ENCODE data around the gene RNF113B. TPM values are rescaled to one million over a fixed set of nuclear protein-coding genes. Genes with fewer than 3 reads are reported as not detected.

RNF113B gene
- polyA plus RNA-seq, 4 donors, result not detected

DNA sequence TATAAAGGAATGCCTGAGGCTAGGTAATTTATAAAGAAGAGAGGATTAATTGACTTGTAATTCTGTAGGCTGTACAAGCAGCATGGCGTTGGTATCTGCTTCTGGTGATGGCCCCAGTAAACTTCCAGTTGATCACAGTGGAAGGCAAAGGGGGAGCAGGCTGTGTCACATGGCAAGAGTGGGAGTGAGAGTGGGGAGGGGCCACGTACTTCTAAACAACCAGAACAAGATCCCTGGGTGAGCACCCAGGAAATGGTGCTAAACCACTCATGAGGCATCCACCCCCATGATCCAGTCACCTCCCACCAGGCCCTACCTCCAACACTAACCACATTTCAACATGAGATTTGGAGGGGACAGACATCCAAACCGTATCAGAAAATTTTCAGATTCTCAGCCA is 3.0 kb upstream of the RNF113B start:
- no peak for DNase-seq (ENCODE audit: low read depth in 4 of 4, low spot score in 3 of 4)

GRCh38 chr13:98175823-98176222 is 1.2 kb downstream of the RNF113B start:
- no peak for DNase-seq (ENCODE audit: low read depth in 4 of 4, low spot score in 3 of 4)

- no peak for DNase-seq (ENCODE audit: low read depth in 4 of 4, low spot score in 3 of 4)
Observed at GRCh38 chr13:98175043-98175442, 2.0 kb downstream of the RNF113B start.

- DNase-seq (ENCODE audit: low read depth in 4 of 4, low spot score in 3 of 4), result no peak
Observed at GRCh38 chr13:98174307-98174706, 2.8 kb downstream of the RNF113B start.

GRCh38 chr13:98173431-98174152 is 3.5 kb downstream of the RNF113B start:
- no peak for DNase-seq (ENCODE audit: low read depth in 4 of 4, low spot score in 3 of 4)

GRCh38 chr13:98172590-98173422 is 4.3 kb downstream of the RNF113B start:
- no peak for DNase-seq (ENCODE audit: low read depth in 4 of 4, low spot score in 3 of 4)

GRCh38 chr13:98171900-98172589 is 5.0 kb downstream of the RNF113B start:
- no peak for DNase-seq (ENCODE audit: low read depth in 4 of 4, low spot score in 3 of 4)

GRCh38 chr13:98169331-98169730 is 7.7 kb downstream of the RNF113B start:
- no peak for DNase-seq (ENCODE audit: low read depth in 4 of 4, low spot score in 3 of 4)

- no peak for DNase-seq (ENCODE audit: low read depth in 4 of 4, low spot score in 3 of 4)
Observed at GRCh38 chr13:98162935-98163334, 14.1 kb downstream of the RNF113B start.

DNA sequence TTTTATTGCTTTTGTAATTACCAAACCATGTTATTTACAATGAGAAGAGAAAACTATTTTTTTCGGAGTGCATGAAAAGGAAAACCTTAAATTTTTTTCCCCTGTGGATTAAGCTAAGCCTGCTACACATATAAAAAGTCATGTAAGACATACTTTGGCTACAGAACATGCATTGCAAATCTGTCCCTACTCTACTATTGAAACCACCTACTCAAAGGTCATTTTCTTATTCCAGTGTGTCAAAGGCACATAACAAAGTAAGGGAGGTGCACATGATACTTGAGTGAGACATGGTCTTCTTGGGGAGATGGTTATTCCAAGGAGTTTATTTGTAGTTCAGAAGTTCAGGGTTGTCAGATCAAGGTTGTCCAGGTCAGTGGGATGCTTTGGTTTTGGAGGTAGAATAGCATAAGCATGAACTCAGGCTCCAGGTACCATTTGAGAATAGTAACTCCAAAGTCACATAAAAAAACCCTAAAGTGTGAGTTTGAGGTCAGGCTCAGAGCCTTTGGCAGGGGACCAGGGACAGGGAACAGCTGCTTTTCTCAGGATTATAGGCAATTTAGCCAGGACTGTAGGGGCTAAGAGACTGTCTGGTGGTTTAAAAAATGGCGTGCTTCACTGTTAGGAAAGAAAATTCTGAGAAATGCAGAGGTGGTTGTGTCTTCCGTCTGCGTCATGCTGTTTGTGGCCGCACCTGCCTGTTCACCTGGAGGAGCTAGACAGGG is 18.7 kb downstream of the RNF113B start:
- no peak for DNase-seq (ENCODE audit: low read depth in 4 of 4, low spot score in 3 of 4)

DNA sequence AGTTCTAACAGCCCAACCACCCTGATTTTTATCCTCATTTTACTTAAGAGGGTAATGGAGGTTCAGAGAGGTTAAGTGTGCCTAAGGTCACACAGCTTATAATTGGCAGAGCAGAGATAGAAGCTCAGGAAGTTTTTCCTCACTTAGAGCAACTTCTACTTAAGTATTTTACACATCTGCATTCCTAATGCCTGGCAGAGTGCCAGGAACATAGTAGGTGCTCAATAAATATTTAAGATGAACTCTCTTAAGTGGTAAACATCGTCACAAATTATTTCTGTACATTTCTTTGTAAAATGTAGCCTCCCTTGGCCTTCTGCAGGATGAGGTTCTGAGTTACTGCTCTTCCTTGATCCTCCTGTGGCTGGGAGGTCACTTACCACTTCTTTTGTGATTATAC is 19.5 kb downstream of the RNF113B start:
- DNase-seq (ENCODE audit: low read depth in 4 of 4, low spot score in 3 of 4), result no peak

- no peak for DNase-seq (ENCODE audit: low read depth in 4 of 4, low spot score in 3 of 4)
Observed at GRCh38 chr13:98157188-98157587, 19.9 kb downstream of the RNF113B start.

DNA sequence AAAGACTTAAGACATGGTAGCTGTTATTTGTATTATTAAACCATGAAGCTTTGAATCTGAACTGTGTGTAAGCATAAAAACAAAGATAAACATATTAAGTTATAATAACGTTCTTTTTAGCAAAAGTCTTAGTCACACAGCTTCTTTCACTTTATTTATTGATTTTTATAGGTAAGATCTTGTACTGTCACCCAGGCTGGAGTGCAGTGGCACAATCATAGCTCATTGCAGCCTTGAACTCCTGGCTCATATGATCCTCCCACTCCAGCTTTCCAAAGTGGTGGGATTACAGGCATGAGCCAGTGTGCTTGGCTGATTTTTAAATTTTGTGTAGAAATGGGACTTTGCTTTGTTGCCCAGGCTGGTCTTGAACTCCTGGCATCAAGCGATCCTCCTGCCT is 20.8 kb downstream of the RNF113B start:
- no peak for DNase-seq (ENCODE audit: low read depth in 4 of 4, low spot score in 3 of 4)

- no peak for DNase-seq (ENCODE audit: low read depth in 4 of 4, low spot score in 3 of 4)
Observed at GRCh38 chr13:98155475-98156109, 21.5 kb downstream of the RNF113B start.

DNA sequence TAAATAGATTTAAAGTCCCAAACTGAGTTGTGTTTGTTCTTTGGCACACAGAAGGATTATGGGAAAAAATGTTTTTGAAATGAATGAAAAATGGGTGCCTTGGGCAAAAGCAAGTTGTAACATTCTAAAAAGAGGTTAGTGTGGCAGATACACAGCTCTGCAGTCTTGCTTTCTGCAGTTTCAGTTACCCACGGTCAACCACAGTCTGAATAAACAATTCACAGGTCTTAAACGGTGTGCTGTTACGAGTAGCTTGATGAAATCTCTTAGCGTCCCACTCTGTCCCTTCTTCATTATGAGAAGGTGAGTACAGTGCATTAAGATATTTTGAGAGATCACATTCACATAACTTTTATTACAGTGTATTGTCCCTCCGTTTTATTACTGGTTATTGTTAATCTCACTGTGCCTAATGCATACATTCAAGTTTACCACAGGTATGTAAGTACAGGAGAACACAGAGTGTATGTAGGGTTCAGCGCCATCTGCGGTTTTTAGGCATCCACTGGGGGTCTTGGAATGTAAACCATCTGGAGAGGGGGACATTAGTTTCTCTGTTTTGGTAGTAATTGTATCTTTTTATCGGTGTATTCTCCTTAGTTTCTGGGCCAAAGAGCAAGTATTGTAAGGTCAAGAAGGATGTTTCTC is 26.1 kb downstream of the RNF113B start:
- DNase-seq (ENCODE audit: low read depth in 4 of 4, low spot score in 3 of 4), result no peak

- DNase-seq (ENCODE audit: low read depth in 4 of 4, low spot score in 3 of 4), result no peak
Observed at GRCh38 chr13:98147521-98147920, 29.5 kb downstream of the RNF113B start.

- DNase-seq (ENCODE audit: low read depth in 4 of 4, low spot score in 3 of 4), result no peak
Observed at GRCh38 chr13:98144801-98145350, 32.2 kb downstream of the RNF113B start.

- DNase-seq (ENCODE audit: low read depth in 4 of 4, low spot score in 3 of 4), result no peak
Observed at GRCh38 chr13:98144027-98144741, 32.9 kb downstream of the RNF113B start.

GRCh38 chr13:98143601-98144026 is 33.5 kb downstream of the RNF113B start:
- no peak for DNase-seq (ENCODE audit: low read depth in 4 of 4, low spot score in 3 of 4)
